KOPT-K1 (cell line): ENCODE measurements around the gene JMJD8.

Experiments
- H3K27ac ChIP-seq: fragments of 200-600 bp; sonication (generic); 2 replicates; pipeline ENCODE4 v1.5.1; 2016; ENCODE audit warnings: antibody characterized with exemption, mild to moderate bottlenecking, low read depth, low read length; ENCODE audit not compliant: poor library complexity, severe bottlenecking
- H3K36me3 ChIP-seq: fragments of 200-600 bp; sonication (generic); 2 replicates; pipeline ENCODE4 v1.5.1; 2017; ENCODE audit warnings: antibody characterized with exemption, mild to moderate bottlenecking, low read length, moderate library complexity; ENCODE audit not compliant: insufficient read depth
- H3K9me3 ChIP-seq: fragments of 200-600 bp; sonication (generic); 2 replicates; pipeline ENCODE4 v1.5.1; 2017; ENCODE audit warnings: antibody characterized with exemption, low read length, mild to moderate bottlenecking; ENCODE audit not compliant: insufficient read depth, poor library complexity, severe bottlenecking

Gene JMJD8

GRCh38 chr16:706189-707061 is 22.3 kb upstream of the JMJD8 start:
- Histone ChIP-seq H3K9me3 (no peaks in the 10 kb centered on the region), H3K27ac (no peak overlapping the region), H3K36me3 (no peaks in the 10 kb centered on the region)

- no peaks in the 10 kb centered on the region for H3K9me3 ChIP-seq
- no peaks in the 10 kb centered on the region for H3K36me3 ChIP-seq
- H3K27ac ChIP-seq, result no peak within 1 kb of the TSS
These were observed 21.5 kb upstream of the JMJD8 start, which contains the start of gene FBXL16 for GRCh38 chr16:705431-706188. TSS of gene FBXL16 (minus strand) at chr16:705801. CDS start at chr16:697405, 8,396 bp downstream.

- no peaks in the 10 kb centered on the region for H3K9me3 ChIP-seq
- H3K27ac ChIP-seq, result no peak overlapping the region
- no peaks in the 10 kb centered on the region for H3K36me3 ChIP-seq
These were observed 20.6 kb upstream of the JMJD8 start for GRCh38 chr16:704552-705380.

- Histone ChIP-seq H3K9me3 (no peaks in the 10 kb centered on the region), H3K27ac (no peak overlapping the region), H3K36me3 (no peaks in the 10 kb centered on the region)
These were observed 19.9 kb upstream of the JMJD8 start for GRCh38 chr16:704047-704446.

GRCh38 chr16:703406-703805 is 19.3 kb upstream of the JMJD8 start:
- no peaks in the 10 kb centered on the region for H3K36me3 ChIP-seq
- H3K9me3 ChIP-seq, result no peaks in the 10 kb centered on the region
- no peak overlapping the region for H3K27ac ChIP-seq

GRCh38 chr16:702341-702740 is 18.2 kb upstream of the JMJD8 start:
- H3K27ac ChIP-seq, result no peak overlapping the region
- no peaks in the 10 kb centered on the region for H3K36me3 ChIP-seq
- no peaks in the 10 kb centered on the region for H3K9me3 ChIP-seq

- H3K27ac ChIP-seq, result no peak overlapping the region
- H3K36me3 ChIP-seq, result no peaks in the 10 kb centered on the region
- H3K9me3 ChIP-seq, result no peaks in the 10 kb centered on the region
These were observed 16.8 kb upstream of the JMJD8 start for GRCh38 chr16:700684-701584.

GRCh38 chr16:698911-699671 is 15.0 kb upstream of the JMJD8 start:
- no peaks in the 10 kb centered on the region for H3K9me3 ChIP-seq
- H3K36me3 ChIP-seq, result no peaks in the 10 kb centered on the region
- no peak overlapping the region for H3K27ac ChIP-seq

- no peaks in the 10 kb centered on the region for H3K36me3 ChIP-seq
- no peaks in the 10 kb centered on the region for H3K9me3 ChIP-seq
- no peak overlapping the region for H3K27ac ChIP-seq
These were observed 11.4 kb upstream of the JMJD8 start for GRCh38 chr16:695355-696089.

GRCh38 chr16:694863-695354 is 10.8 kb upstream of the JMJD8 start:
- Histone ChIP-seq H3K36me3 (no peaks in the 10 kb centered on the region), H3K27ac (no peak overlapping the region), H3K9me3 (no peaks in the 10 kb centered on the region)

GRCh38 chr16:694187-694862 is 10.2 kb upstream of the JMJD8 start:
- H3K27ac ChIP-seq, result no peak overlapping the region
- no peaks in the 10 kb centered on the region for H3K9me3 ChIP-seq
- no peaks in the 10 kb centered on the region for H3K36me3 ChIP-seq

- Histone ChIP-seq H3K36me3 (no peaks in the 10 kb centered on the region), H3K27ac (no peak overlapping the region), H3K9me3 (no peaks in the 10 kb centered on the region)
These were observed 9.6 kb upstream of the JMJD8 start for GRCh38 chr16:693766-694165.
